Tibial nerve (tissue), 4 donors: ENCODE data around the gene SIAH2. TPM values are rescaled to one million over a fixed set of nuclear protein-coding genes. Genes with fewer than 3 reads are reported as not detected.

Experiments used
- DNase-seq, 2 donors: peaks; one replicate each; pipeline ENCODE4 v3.0.0-alpha.2; 2019; ENCODE audit warnings: low spot score in 2 of 2
- H3K27ac ChIP-seq, 4 donors: fragments of 200-600 bp; sonication (generic) in 3 of 4; one replicate each; pipeline ENCODE4 v1.5.1; 2017 to 2019; ENCODE audit warnings: mild to moderate bottlenecking in 1 of 4
- H3K27me3 ChIP-seq, 2 donors: fragments of 200-600 bp; sonication (generic) in 1 of 2; one replicate each; pipeline versions ENCODE4 v1.5.1 to v1.6.0; 2017 to 2019
- H3K36me3 ChIP-seq, 3 donors: fragments of 200-600 bp; sonication (generic); one replicate each; pipeline ENCODE4 v1.5.1; 2018 to 2019
- H3K4me1 ChIP-seq, 4 donors: fragments of 200-600 bp; sonication (generic) in 3 of 4; one replicate each; pipeline ENCODE4 v1.5.1; 2017 to 2019
- H3K4me3 ChIP-seq, 4 donors: fragments of 200-600 bp; sonication (generic) in 3 of 4; one replicate each; pipeline ENCODE4 v1.5.1; 2017 to 2019; ENCODE audit warnings: mild to moderate bottlenecking in 1 of 4, moderate library complexity in 1 of 4
- H3K9me3 ChIP-seq, 4 donors: fragments of 200-600 bp; sonication (generic) in 3 of 4; one replicate each; pipeline ENCODE4 v1.5.1; 2017 to 2019
- EP300 ChIP-seq, 2 donors: sonication (generic); formaldehyde crosslinking; IDR thresholded peaks; one replicate each; pipeline ENCODE4 v1.6.1; 2017; ENCODE audit warnings: antibody characterized with exemption in 2 of 2, mild to moderate bottlenecking in 1 of 2
- POLR2A ChIP-seq, 2 donors: fragments of 450-650 bp; IDR thresholded peaks; one replicate each; pipeline ENCODE4 v1.6.1; 2017; ENCODE audit warnings: antibody characterized with exemption in 2 of 2, mild to moderate bottlenecking in 2 of 2, moderate library complexity in 2 of 2
- WGBS, 2 donors: methylation state at CpG; one replicate each; pipeline ENCODE4 v1.1.5; 2018; 5-methylcytosine and 5-hydroxymethylcytosine counted together
- total RNA-seq, 4 donors: library from RNA; depleted of rRNA; stranded (reverse); fragments of >200 nt; gene quantifications; one replicate each; pipeline ENCODE4 v1.1.0, GENCODE V29; 2016
- TF ChIP-seq, protein P1 (sequence below), 5 experiments: fragments of 200-600 bp in 3 of 5; fragments of 450-650 bp in 2 of 5; sonication (generic) in 3 of 5; IDR thresholded peaks; one replicate each; pipeline ENCODE4 v1.5.1; 2016 to 2019; ENCODE audit warnings: antibody characterized with exemption in 5 of 5, mild to moderate bottlenecking in 3 of 5, moderate library complexity in 2 of 5

The SIAH2 gene
- total RNA-seq, 4 donors from 2014 or later = 60.5 to 73.7 (median 62.7) TPM

GRCh38 chr3:150751781-150752263 lies 11.1 kb downstream of the SIAH2 start:
- TF ChIP-seq, protein P1, sequence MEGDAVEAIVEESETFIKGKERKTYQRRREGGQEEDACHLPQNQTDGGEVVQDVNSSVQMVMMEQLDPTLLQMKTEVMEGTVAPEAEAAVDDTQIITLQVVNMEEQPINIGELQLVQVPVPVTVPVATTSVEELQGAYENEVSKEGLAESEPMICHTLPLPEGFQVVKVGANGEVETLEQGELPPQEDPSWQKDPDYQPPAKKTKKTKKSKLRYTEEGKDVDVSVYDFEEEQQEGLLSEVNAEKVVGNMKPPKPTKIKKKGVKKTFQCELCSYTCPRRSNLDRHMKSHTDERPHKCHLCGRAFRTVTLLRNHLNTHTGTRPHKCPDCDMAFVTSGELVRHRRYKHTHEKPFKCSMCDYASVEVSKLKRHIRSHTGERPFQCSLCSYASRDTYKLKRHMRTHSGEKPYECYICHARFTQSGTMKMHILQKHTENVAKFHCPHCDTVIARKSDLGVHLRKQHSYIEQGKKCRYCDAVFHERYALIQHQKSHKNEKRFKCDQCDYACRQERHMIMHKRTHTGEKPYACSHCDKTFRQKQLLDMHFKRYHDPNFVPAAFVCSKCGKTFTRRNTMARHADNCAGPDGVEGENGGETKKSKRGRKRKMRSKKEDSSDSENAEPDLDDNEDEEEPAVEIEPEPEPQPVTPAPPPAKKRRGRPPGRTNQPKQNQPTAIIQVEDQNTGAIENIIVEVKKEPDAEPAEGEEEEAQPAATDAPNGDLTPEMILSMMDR (IDR thresholded peaks at IDR 0.05) = no peak
- no peak for TF ChIP-seq EP300 (IDR thresholded peaks at IDR 0.05)
- TF ChIP-seq POLR2A (IDR thresholded peaks at IDR 0.05) = no peak

GRCh38 chr3:150749255-150749654 lies 13.7 kb downstream of the SIAH2 start:
- H3K36me3 ChIP-seq = peaks cover 0 to 9% (median 0%) of the 10 kb centered on the region in 3 donors
- TF ChIP-seq, protein P1 (IDR thresholded peaks at IDR 0.05) = no peak
- no peak for TF ChIP-seq EP300 (IDR thresholded peaks at IDR 0.05)
- TF ChIP-seq POLR2A (IDR thresholded peaks at IDR 0.05) = no peak
- 58 to 60% methylated on average over 6 of the region's 6 CpGs for WGBS, 2 donors
- no peaks in the 10 kb centered on the region for H3K9me3 ChIP-seq
- DNase-seq = no peak
- no peak overlapping the region for H3K4me3 ChIP-seq
- peaks cover 0 to 65% (median 15%) of the 10 kb centered on the region in 4 donors for H3K4me1 ChIP-seq
- H3K27me3 ChIP-seq = no peaks in the 10 kb centered on the region
- H3K27ac ChIP-seq = peak overlapping the region in 1 of 4 donors; percentile 12

More at GRCh38 chr3:150751781-150752263, 11.1 kb downstream of the SIAH2 start:
- no peak for DNase-seq
- Histone ChIP-seq H3K4me1 (peaks cover 0 to 58% (median 9%) of the 10 kb centered on the region in 4 donors), H3K27me3 (no peaks in the 10 kb centered on the region), H3K36me3 (peaks cover 0 to 9% (median 0%) of the 10 kb centered on the region in 3 donors), H3K27ac (no peak overlapping the region), H3K9me3 (no peaks in the 10 kb centered on the region), H3K4me3 (no peak overlapping the region)
- 85 to 89% methylated on average over 2 of the region's 2 CpGs for WGBS, 2 donors

GRCh38 chr3:150748684-150749047 lies 14.3 kb downstream of the SIAH2 start:
- Histone ChIP-seq H3K9me3 (no peaks in the 10 kb centered on the region), H3K4me3 (no peak overlapping the region), H3K27ac (peak overlapping the region in 1 of 4 donors; percentile 12), H3K27me3 (no peaks in the 10 kb centered on the region), H3K36me3 (peaks cover 0 to 9% (median 0%) of the 10 kb centered on the region in 3 donors), H3K4me1 (peaks cover 0 to 70% (median 15%) of the 10 kb centered on the region in 4 donors)
- TF ChIP-seq, protein P1 (IDR thresholded peaks at IDR 0.05) = no peak
- TF ChIP-seq POLR2A (IDR thresholded peaks at IDR 0.05) (no peak), EP300 (IDR thresholded peaks at IDR 0.05) (no peak)
- WGBS, 2 donors = 59 to 65% methylated on average over 1 of the region's 1 CpG
- DNase-seq = no peak

DNA sequence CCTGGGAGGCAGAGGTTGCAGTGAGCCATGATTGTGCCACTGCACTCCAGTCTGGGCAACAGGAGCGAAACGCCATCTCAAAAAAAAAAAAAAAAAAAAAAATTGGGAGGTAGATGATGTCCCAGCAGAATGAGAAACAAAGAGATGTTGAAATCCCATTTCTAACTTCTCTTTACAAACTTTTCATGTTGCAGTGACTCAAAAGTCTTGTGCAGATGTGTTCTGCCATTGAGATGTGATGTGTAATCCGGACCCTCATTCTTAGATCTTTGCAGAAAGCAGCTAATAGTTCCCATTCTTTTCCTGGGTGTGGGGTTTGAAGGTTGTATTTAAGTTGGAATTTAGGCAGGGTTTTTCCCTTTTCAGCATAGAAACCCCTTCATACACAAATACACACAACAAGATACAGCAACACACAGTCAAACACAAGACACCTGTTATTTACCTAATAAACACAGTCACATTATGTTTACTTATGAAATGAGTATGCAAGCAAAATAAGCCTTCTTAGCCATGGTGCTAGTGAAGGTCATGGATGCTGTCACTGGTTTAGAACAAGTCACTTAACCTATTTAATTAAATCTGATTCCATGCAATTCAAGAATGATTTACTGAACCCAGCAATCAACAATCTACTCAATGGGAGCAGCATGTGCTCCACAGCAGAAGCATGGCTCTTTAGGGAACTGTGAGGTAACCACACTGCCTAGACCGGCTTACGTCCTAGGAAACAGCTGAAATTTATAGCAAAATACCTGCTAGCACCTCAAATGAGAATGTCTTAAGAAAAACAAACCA lies 14.9 kb downstream of the SIAH2 start:
- WGBS, 2 donors = 86 to 88% methylated on average over 5 of the region's 5 CpGs
- no peak for DNase-seq
- Histone ChIP-seq H3K4me1 (peaks cover 0 to 73% (median 15%) of the 10 kb centered on the region in 4 donors), H3K9me3 (no peaks in the 10 kb centered on the region), H3K27ac (peak overlapping the region in 2 of 4 donors; percentile 12 to 70), H3K4me3 (no peak overlapping the region), H3K27me3 (no peaks in the 10 kb centered on the region), H3K36me3 (peaks cover 0 to 5% (median 0%) of the 10 kb centered on the region in 3 donors)
- peak in 1 of 2 donors; percentile 29 for TF ChIP-seq EP300 (IDR thresholded peaks at IDR 0.05)
- TF ChIP-seq, protein P1 (IDR thresholded peaks at IDR 0.05) = no peak
- TF ChIP-seq POLR2A (IDR thresholded peaks at IDR 0.05) = no peak
